ACHN (cell line): ENCODE measurements around the gene EHMT1.

Experiments
- DNase-seq: peaks from one replicate; pipeline ENCODE4 v3.0.0-alpha.2; 2015
- in situ Hi-C: cut with HindIII; loops from 2 replicates; pipeline ENCODE4 v1.10.0; 2017; ENCODE audit warnings: low sequenced_read_pairs, low pct_ligation_motif_present, low pct_unique_long_range_greater_than_20kb

Gene EHMT1

DNA sequence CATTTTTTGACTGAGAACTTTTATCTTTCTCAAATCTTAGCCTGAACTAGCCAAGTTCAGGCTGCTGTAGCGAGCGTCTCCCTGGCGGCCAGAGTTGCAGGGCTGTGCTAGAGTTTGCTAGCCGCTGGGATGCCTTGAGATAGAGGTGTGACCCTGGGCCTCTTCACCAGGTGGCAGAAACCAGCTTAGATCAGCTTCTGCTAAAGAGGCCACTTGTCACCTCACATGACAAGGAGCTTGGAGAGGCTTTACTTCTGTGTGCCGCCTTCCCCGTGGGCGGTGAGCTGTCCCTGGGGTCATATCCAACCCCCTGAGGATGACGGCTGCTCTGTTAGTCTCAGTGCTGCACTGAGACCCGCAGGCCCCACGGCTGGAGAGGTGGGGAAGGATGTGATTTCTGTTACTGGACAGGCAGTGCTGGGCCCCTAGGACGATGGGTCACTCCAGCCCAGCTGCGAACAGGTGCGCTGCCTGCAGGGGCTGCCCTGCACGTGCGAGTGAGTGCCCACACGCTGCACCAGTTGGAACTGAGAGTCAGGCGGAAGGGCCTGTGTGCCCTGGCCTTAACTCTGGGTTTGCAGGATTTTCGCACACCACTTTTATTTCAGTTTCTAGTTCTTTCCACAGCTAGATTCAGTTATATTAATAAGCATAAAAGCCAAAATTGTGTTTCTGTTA, 63.8 kb downstream of the EHMT1 start:
- in situ Hi-C loops, result no loop called here
- no peak for DNase-seq

DNA sequence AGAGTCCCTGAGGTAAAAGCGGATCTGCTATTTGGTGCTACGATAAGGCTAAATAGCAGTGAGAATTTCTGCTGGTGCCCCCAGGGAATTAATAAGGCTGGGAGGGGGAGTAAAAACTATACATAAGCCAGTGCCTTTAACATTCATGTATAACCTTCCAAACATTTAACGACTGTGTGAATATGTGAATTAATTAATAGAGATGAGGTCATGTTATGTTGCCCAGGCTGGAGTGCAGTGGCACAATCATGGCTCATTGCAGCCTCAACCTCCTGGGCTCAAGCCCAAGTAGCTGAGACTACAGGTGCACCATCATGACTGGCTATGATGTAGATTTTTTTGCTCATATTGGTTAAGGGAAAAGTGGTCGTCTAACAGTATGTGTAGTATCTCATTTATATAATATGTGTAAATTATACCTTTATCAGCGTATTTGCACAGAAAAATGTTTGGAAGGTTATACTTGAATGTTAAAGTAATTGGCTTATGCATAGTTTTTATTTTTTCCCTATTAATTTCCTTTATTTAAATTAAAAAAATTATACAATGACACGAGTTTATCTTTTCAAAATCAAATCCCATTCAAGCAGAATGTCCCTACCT, 64.6 kb downstream of the EHMT1 start:
- in situ Hi-C loops, result no loop called here
- DNase-seq, result no peak

DNA sequence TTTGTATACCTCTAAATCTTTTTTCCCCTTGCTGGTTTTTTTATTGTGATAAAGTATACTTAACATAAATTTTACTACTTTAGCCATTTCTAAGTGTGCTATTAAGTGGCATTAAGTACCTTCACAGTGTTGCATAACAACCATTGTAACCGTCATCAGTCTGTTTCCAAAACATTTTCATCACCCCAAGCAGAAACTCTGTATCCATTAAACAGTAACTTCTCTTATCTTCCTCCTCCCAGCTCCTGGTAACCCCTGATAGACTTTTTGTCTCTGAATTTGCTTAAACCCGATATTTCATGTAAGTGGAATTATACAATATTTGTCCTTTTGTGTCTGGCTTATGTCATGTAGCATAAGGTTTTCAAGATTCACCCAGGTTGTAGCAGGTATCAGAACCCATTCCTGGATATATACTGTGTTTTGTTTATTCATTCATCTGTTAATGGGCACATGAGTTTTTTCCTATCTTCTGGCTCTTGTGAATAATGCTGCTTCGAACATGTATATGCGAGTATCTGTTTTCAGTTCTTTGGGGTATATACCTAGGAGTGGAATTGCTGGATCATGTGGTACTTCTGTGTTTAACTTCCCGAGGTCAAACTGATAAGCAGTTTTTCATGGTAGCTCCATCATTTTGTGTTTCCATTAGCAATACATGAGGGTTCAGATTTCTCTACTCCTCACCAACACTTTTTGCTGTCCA, 66.4 kb downstream of the EHMT1 start:
- in situ Hi-C loops, result no loop called here
- DNase-seq, result no peak

DNA sequence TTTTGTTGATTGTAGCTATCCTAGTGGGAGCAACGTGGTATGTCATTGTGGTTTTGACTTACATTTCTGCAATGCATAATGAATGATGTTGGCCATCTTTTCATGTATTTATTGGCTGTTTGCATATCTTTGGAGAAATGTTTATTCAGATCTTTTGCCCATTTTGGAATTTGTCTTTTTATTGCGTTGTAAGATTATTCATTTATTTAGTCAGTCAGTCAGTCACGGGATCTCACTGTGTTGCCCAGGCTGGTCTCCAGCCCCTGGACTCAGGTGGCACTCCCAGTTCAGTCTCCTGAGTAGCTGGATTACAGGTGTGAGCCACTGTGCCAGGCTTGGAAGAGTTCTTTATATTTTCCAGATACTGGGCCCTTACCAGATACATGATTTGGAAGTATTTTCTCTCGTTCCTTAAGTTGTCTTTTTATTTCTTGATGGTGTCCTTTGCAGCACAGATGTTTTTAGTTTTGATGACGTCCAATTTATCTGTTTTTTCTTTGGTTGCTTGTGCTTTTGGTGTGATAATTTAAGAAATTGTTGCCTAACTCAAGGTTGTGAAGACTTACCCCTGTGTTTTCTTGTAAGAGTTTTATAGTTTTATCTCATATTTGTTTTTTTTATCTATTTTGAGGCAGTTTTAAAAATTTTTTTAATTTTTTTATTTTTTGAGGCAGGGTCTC, 67.1 kb downstream of the EHMT1 start:
- in situ Hi-C loops, result no loop called here
- no peak for DNase-seq

DNA sequence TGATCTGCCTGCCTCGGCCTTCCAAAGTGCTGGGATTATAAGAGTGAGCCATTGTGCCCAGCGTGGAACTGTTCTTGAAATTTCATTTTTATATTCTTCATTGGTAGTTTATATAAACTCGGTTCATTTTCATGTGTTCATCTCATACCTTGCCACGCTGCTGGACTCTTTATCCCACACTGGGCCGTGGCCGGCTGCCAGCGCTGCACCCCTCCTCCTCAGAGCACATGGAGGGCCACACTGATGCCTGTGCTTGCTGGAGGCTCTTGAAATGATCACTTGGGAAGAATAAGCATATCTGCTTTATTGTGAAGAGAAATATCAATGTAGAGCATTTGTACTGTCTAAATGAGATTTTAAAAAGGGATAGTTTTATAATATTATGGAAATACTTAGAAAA, 69.5 kb downstream of the EHMT1 start:
- in situ Hi-C loops, result no loop called here
- DNase-seq, result no peak

DNA sequence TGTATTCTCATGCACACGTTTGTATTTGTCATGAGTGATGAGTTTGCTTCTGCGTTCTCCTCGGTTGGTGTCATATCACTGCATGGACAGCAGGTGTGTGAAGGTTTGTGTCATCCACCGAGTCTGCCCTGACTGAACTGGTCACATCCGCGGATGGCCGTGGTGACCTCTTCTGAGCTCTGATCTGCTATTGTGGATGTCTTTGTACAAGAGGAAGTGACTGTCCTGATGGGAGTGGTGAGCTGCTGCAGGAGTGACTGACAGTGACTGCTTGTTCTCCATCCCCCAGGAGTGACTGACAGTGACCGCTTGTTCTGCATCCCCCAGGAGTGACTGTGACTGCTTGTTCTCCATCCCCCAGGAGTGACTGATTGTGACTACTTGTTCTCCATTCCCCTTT, 69.9 kb downstream of the EHMT1 start:
- no peak for DNase-seq
- in situ Hi-C loops, result no loop called here

DNA sequence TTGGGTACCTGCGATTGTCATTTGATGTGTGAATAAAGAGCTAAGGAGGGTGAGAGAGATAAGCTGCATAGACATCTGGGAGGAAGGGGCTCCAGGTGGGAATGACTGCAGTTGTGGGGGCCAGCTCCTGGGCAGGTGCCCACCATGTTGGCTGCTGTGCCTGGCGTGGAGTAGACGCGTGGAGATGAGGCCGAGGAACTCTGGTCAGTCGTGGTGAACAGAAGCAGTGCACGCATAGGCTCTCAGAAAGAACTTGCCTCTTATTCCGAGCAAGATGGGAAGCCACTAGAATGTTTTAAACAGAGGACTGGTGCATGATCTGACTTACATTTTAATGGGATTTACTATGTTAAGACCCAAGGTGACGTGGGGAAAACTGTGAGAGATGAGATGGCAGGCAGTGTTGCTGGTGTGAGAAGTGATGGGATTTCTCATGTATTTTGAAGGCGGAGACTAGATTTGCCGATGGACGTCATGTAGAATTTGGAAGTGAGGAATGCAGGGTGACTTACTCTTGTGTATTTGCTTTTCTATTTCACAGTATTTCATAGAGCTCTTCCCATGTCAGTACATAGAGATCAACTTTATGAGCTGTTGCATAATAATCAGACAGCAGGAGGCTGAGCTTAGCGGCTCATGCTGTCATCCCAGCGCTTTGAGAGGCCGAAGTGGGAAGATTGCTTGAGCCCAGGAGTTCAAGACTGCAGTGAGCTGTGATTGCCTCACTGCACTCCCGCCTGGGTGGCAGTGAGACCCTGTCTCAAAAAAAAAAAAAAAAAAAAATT, 71.1 kb downstream of the EHMT1 start:
- in situ Hi-C loops, result no loop called here
- no peak for DNase-seq

DNA sequence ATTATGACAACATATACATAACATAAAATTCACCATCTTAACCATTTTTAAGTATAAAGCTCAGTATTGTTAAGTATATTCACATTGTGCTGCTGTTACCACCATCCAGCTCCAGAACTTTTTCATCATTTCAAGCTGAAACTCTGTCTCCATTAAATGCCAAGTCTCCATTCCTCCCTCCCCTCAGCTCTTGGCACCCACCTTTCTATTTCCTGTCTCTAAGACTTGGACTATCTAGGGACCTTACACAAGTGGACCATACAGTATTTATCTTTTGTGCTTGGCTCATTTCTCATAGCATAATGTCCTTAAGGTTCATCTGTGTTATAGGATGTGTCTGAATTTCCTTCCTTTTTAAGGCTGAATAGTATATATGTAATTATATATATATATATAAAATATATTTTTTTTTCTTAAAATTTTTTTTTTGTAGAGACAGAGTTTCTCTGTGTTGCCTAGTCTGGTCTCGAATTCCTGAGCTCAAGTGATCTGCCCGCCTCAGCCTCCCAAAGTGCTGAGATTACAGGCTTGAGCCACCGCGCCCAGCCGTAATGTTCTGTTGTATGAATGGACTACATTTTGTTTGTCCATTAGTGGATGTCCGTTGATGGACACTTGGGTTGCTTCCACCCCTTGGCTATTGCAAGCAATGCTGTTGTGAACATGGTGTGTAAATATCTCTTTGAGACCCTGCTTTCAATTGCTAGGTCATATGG, 72.3 kb downstream of the EHMT1 start:
- in situ Hi-C loops, result no loop called here
- DNase-seq, result no peak

DNA sequence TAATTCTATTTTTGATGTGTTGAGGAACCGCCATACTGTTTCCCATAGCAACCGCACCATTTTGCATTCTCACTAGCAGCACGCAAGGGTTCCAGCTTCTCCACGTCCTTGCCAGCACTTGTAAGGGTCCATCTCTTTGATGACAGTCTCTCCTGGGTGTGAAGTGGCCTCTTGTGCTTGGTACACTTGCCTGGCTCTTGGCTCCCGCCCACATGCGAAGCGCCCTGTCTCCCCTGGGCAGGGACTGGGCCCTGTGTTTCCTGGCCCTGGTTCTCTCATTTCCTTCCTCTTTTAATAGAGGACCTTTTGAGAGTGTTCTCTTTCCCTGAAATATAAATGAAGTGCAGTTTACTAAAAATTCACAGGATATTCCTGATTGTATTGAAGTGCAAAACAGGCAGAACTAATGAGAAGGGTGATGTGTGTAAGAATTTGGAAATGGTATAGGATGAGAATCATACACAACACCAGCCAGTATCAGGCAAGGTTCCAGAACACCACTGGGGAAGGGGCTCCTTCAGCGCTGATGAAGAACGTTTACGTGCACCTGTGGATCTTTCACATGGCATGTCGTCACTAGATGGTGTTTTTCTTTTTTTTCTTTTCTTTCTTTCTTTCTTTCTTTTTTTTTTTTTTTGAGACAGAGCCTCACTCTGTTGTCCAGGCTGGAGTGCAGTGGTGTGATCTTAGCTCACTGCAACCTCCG, 73.0 kb downstream of the EHMT1 start:
- no peak for DNase-seq
- in situ Hi-C loops, result no loop called here

DNA sequence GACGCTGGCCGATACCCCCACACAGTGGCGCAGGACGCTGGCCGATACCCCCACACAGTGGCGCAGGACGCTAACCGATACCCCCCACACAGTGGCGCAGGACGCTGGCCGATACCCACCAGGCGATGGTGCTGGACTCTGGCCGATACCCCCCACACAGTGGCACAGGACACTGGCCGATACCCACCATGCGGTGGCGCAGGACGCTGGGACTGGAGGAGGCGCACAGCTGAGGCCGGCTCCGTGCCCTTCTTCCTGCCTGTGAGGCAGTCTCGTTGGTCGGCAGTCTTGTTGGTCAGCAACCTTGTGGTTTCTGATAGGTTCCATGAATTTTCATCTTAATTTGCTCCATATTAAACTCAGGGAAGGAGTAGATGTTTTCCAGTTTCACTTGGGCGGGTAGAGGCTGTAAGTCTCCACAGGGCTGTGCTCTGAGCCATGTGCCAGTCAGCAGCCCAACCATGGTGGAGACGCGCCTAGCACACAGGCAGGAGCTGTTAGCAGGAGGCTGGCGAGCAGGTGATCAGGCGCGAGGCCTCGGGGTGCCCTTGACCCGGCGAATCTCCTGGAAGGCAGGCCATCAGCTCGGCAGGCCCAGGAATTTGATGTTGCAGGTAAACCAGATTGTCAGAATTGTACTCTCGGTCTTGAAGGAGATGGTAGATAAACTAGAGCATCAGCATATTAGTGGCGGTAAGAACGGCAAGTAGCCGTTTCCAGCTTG, 75.6 kb downstream of the EHMT1 start:
- DNase-seq, result no peak
- in situ Hi-C loops, result no loop called here

DNA sequence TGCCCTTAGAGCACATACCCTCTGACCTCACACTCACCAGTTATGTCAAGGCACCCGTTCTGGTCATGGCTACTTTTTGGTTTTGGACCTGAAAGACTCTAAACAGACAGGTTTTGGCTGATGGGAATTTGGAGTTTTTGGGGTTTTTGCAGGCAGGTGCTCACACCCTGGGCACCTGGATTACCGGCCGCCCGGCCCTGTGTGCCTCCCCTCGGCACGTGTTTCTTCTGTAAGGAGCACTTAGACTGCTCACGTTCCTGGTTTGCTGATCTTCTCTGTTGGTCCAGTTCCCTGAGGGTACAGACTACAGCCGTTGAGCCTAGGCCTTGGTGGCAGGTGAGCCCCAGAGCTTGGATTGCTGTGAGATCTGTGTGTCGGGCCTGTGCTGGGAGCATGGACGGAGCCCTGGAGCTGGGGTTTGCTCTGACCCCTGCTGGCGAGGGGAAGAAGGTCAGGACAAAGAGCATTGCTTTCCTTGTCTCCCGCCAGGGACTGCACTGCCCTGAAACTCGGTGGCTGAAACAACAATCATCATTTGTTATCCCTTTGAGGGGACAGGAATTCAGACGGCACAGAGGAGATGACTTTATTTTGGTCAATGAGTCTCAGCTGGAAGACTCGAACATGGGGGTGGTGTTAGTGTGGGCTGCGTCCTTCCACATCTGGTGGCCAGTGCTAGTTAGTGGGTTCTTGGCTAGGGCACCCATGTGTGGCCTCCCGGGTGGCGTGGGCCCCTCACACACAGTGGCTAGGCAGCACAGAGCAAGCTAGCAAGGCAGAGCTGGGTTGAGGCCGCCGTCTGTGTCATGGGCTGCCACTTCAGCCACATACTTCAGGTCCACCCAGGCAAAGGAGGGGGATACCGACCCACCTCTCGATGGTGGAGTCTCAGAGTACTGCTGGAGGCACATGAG, 76.4 kb downstream of the EHMT1 start:
- in situ Hi-C loops, result no loop called here
- peak; percentile 18 for DNase-seq

DNA sequence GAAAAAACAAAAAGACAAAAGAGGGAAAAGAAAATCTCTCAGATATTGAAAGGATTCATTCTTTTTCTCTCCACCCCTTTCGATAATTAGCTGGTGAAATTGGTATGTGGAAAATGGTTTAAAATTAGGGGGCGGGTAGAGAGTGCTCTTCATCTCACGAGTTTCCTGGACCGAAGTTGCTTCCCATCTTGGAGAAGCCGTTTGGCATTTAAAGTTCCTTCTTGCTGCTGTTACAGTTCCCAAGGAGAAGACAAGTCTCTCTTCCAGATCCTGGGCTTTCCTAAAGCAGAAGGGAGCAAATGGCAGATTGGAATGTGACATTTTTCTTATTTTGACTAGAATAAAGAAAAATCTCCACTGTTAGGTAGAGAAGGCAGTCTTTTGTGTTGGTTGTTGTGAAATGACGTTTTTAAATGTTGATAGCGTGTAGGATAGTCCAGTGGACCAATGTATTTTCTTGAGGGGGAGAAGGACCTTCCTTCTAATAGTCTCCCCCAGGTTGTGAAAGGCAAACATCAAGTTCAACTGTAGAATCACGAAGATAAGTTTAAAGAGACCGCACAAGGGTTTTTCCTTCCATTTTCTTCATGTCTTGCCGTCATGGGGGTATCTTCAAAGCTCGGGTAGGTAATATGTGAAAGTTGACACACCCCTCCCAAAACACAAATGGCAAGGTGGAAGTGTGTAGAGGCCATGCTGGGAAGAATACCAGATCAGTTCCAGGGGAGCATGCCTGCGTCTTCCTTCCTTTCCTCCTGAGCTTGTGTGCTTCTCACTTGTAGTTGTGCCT, 77.5 kb downstream of the EHMT1 start:
- DNase-seq, result no peak
- in situ Hi-C loops, result no loop called here

DNA sequence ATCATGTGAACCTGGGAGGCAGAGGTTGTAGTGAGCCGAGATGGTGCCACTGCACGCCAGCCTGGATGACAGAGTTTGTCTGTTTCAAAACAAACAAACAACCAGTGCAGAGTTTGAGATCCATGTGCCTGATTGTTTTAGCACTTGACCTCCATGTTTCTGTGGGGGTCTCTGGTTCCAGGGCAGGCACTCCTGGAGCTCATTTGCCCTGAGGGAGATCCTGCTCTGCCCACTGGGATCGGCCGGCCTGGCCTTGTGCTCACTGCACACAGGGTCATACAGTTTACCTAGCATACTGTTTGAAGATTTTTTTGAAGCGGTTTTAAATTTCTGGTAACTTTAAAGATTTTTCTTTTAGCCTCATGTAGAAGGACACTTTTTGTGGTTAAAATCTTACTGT, 78.4 kb downstream of the EHMT1 start:
- no peak for DNase-seq
- in situ Hi-C loops, result no loop called here

DNA sequence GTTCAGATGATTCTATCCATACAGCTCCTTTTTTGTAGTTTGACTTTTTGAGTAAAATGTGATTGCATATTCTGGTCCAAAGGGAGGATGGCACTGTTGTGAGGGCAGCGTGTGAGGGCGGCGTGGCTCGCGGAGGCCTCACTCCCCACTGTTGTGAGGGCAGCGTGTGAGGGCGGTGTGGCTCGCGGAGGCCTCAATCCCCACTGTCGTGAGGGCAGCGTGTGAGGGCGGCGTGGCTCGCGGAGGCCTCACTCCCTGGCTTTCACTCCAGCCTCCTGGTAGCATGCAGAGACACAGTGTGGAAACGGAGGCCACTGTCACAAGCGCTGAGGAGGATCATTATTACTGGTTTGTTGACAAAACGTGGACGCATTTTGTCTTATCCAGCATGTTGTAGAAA, 79.0 kb downstream of the EHMT1 start:
- no peak for DNase-seq
- in situ Hi-C loops, result no loop called here

DNA sequence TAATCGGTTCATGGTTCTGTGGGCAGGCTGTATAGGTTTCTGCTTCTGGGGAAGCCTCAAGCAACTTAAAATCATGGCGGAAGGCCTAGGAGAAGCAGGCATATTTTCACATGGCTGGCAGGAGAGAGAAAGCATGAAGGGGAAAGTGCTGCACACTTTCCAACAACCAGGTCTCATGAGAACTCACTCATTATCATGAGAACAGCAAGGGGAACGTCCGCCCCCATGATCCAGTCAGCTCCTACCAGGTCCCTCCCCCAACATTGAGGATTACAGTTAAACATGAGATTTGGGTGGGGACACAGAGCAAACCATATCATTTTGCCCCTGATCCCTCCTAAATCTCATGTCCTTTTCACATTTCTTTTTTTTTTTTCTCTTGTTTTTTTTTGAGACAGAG, 82.1 kb downstream of the EHMT1 start:
- DNase-seq, result no peak
- in situ Hi-C loops, result no loop called here
